ENCODE measurements around the gene TBL1X. TPM values are rescaled to one million over a fixed set of nuclear protein-coding genes. Genes with fewer than 3 reads are reported as not detected.

TBL1X gene
- polyA plus RNA-seq, 3 donors: 12.5 to 19.5 (median 13.8) TPM

DNA sequence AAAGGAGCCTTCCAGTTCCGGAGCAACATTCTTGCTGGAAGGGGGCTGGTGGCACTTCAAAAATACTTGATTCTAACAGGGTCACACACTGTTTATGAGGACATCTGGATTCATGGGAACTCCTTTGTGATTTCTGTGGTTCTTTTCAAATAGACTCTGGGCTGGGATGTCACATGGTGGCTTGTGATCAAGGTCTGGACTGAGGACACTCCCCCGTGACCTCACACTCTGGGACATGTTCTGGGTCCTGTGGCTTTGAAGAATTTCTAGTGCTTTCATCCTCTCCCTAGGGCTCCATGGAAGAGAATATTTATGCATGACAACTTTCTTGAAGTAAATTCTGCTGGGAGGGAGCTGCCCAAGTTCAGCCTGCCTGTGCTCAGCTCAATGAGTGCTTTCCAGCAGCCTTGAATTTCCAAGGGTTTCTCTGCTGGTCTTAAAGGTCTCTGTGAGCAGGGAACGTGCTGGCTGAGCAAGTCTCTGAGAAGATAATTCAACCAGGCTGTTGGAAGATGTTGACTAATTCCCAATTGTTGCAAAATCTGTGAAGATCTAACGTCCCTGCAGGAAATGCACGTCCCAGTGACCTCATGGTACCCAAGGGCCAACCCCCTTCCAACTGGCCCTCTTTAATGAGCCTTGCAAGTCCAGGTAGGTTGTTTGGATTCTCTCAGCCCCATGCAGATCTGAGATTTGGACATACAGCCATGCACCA lies 264.5 kb downstream of the TBL1X start:
- intact Hi-C loops (cut with micrococcal nuclease): no loop called here
- H3K27me3 Mint-ChIP-seq (ENCODE audit: low read depth in 3 of 3): peaks cover 3 to 7% (median 6%) of the 10 kb centered on the region in 3 donors
- Histone ChIP-seq H3K4me2 (replicated peaks; ENCODE audit: extremely low read depth, low read length, poor library complexity, severe bottlenecking) (no peak overlapping the region), H3K4me3 (replicated peaks in 1 of 3; ENCODE audit: low read depth in 2 of 3, low read length in 3 of 3) (no peak overlapping the region), H3K4me1 (ENCODE audit: control insufficient read depth in 1 of 2, insufficient read depth in 2 of 2, low read length in 2 of 2) (no peaks in the 10 kb centered on the region), H3K79me2 (ENCODE audit: insufficient read depth, low read length) (no peaks in the 10 kb centered on the region), H3K27ac (ENCODE audit: low read depth in 1 of 2, low read length in 2 of 2) (no peak overlapping the region), H2AFZ (ENCODE audit: insufficient read depth, low read depth, low read length, poor library complexity, severe bottlenecking) (no peak overlapping the region), H3K9ac (ENCODE audit: insufficient read depth, low read length, poor library complexity, severe bottlenecking) (no peak overlapping the region), H3K9me3 (replicated peaks in 1 of 2; ENCODE audit: control insufficient read depth in 1 of 2, insufficient read depth in 1 of 2, low read length in 2 of 2) (peaks cover 14 to 35% of the 10 kb centered on the region in 2 donors), H3K36me3 (replicated peaks in 1 of 2; ENCODE audit: control insufficient read depth in 1 of 2, insufficient read depth in 2 of 2, low read length in 2 of 2) (no peaks in the 10 kb centered on the region), H3K27me3 (ENCODE audit: control insufficient read depth in 2 of 2, insufficient read depth in 2 of 2, low read length in 2 of 2) (no peaks in the 10 kb centered on the region), H4K20me1 (ENCODE audit: insufficient read depth, low read length) (no peaks in the 10 kb centered on the region)
- H3K36me3 Mint-ChIP-seq: no peaks in the 10 kb centered on the region
- WGBS (ENCODE audit: insufficient coverage): 100% methylated on average over 1 of the region's 5 CpGs
- no peak for DNase-seq
- H3K9me3 Mint-ChIP-seq: peaks cover 7 to 28% (median 20%) of the 10 kb centered on the region in 7 donors
- H3K27ac Mint-ChIP-seq: no peak overlapping the region
- H3K4me1 Mint-ChIP-seq: peaks cover 4% of the 10 kb centered on the region
- H3K4me3 Mint-ChIP-seq: peak overlapping the region in 1 of 2 donors; percentile 24
- TF ChIP-seq, protein P1, sequence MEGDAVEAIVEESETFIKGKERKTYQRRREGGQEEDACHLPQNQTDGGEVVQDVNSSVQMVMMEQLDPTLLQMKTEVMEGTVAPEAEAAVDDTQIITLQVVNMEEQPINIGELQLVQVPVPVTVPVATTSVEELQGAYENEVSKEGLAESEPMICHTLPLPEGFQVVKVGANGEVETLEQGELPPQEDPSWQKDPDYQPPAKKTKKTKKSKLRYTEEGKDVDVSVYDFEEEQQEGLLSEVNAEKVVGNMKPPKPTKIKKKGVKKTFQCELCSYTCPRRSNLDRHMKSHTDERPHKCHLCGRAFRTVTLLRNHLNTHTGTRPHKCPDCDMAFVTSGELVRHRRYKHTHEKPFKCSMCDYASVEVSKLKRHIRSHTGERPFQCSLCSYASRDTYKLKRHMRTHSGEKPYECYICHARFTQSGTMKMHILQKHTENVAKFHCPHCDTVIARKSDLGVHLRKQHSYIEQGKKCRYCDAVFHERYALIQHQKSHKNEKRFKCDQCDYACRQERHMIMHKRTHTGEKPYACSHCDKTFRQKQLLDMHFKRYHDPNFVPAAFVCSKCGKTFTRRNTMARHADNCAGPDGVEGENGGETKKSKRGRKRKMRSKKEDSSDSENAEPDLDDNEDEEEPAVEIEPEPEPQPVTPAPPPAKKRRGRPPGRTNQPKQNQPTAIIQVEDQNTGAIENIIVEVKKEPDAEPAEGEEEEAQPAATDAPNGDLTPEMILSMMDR (IDR thresholded peaks at IDR 0.05): no peak

DNA sequence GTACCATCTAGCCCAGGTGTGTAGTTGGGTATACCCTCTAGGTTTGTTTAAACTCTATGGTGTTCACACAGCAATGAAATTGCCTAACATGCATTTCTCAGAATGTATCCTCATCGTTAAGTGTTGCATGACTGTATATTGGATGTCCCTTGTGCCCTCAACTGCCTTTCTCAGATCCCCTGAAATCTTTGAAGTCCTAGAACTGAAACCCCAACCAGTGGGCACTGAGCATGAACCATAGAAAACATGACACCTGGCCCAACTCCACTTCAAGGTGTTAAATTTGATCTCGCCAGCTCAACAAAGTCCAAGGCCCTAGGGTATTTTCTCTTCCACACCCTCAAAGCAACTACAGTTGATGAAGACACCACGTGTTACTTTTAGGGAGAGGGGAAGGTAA lies 265.2 kb downstream of the TBL1X start:
- DNase-seq: no peak
- Mint-ChIP-seq H3K4me1 (peaks cover 4% of the 10 kb centered on the region), H3K36me3 (no peaks in the 10 kb centered on the region), H3K9me3 (peaks cover 7 to 28% (median 20%) of the 10 kb centered on the region in 7 donors), H3K4me3 (no peak overlapping the region), H3K27ac (no peak overlapping the region), H3K27me3 (ENCODE audit: low read depth in 3 of 3) (peaks cover 3 to 8% (median 7%) of the 10 kb centered on the region in 3 donors)
- H3K9me3 ChIP-seq (replicated peaks in 1 of 2; ENCODE audit: control insufficient read depth in 1 of 2, insufficient read depth in 1 of 2, low read length in 2 of 2): peaks cover 14 to 30% of the 10 kb centered on the region in 2 donors
- H3K27me3 ChIP-seq (ENCODE audit: control insufficient read depth in 2 of 2, insufficient read depth in 2 of 2, low read length in 2 of 2): no peaks in the 10 kb centered on the region
- TF ChIP-seq, protein P1 (IDR thresholded peaks at IDR 0.05): no peak
- no peaks in the 10 kb centered on the region for H3K36me3 ChIP-seq (replicated peaks in 1 of 2; ENCODE audit: control insufficient read depth in 1 of 2, insufficient read depth in 2 of 2, low read length in 2 of 2)
- H2AFZ ChIP-seq (ENCODE audit: insufficient read depth, low read depth, low read length, poor library complexity, severe bottlenecking): no peak overlapping the region
- H3K9ac ChIP-seq (ENCODE audit: insufficient read depth, low read length, poor library complexity, severe bottlenecking): no peak overlapping the region
- no peak overlapping the region for H3K4me2 ChIP-seq (replicated peaks; ENCODE audit: extremely low read depth, low read length, poor library complexity, severe bottlenecking)
- H3K79me2 ChIP-seq (ENCODE audit: insufficient read depth, low read length): no peaks in the 10 kb centered on the region
- H3K4me3 ChIP-seq (replicated peaks in 1 of 3; ENCODE audit: low read depth in 2 of 3, low read length in 3 of 3): no peak overlapping the region
- no peaks in the 10 kb centered on the region for H3K4me1 ChIP-seq (ENCODE audit: control insufficient read depth in 1 of 2, insufficient read depth in 2 of 2, low read length in 2 of 2)
- intact Hi-C loops (cut with micrococcal nuclease): no loop called here
- no peak overlapping the region for H3K27ac ChIP-seq (ENCODE audit: low read depth in 1 of 2, low read length in 2 of 2)
- no CpG with 5 or more reads among the region's 3 CpGs for WGBS (ENCODE audit: insufficient coverage)
- no peaks in the 10 kb centered on the region for H4K20me1 ChIP-seq (ENCODE audit: insufficient read depth, low read length)
